Chondrocyte (in vitro differentiated cells): ENCODE data around the gene PRR35. TPM values are rescaled to one million over a fixed set of nuclear protein-coding genes. Genes with fewer than 3 reads are reported as not detected.

ENCODE experiments used
- DNase-seq: peaks from one replicate; pipeline ENCODE4 v3.0.0; 2021; ENCODE audit warnings: mixed read lengths, low spot score
- H3K27ac Mint-ChIP-seq: one replicate; pipeline ENCODE4 v1.8.0; 2021; ENCODE audit warnings: mild to moderate bottlenecking, moderate library complexity, mixed read lengths; ENCODE audit not compliant: unreplicated experiment
- H3K27me3 Mint-ChIP-seq: 2 replicates; pipeline ENCODE4 v1.8.0; 2021; ENCODE audit warnings: low read depth, mixed read lengths
- H3K36me3 Mint-ChIP-seq: 2 replicates; pipeline ENCODE4 v1.8.0; 2021; ENCODE audit warnings: low read depth, mixed read lengths
- H3K4me1 Mint-ChIP-seq: 2 replicates; pipeline ENCODE4 v1.8.0; 2021; ENCODE audit warnings: low read depth, mild to moderate bottlenecking, mixed read lengths
- H3K4me3 Mint-ChIP-seq: one replicate; pipeline ENCODE4 v1.8.0; 2021; ENCODE audit warnings: mild to moderate bottlenecking, moderate library complexity, mixed read lengths; ENCODE audit not compliant: unreplicated experiment
- H3K9me3 Mint-ChIP-seq: 2 replicates; pipeline ENCODE4 v1.8.0; 2021; ENCODE audit warnings: low read depth, mixed read lengths
- total RNA-seq: library from RNA; stranded (reverse); gene quantifications from 3 replicates; pipeline ENCODE4 v1.2.1, GENCODE V29; 2021
- TF ChIP-seq, protein P1 (sequence below): fragments of 200-600 bp; sonication (generic); IDR thresholded peaks from 2 replicates; pipeline ENCODE4 v1.5.0; 2021; ENCODE audit warnings: antibody characterized with exemption, mild to moderate bottlenecking, moderate library complexity

The PRR35 gene
- total RNA-seq, 1 donor from 2014 or later: not detected

GRCh38 chr16:567373-568256, 7.4 kb downstream of the PRR35 start:
- no peaks in the 10 kb centered on the region for H3K9me3 Mint-ChIP-seq
- no peaks in the 10 kb centered on the region for H3K27me3 Mint-ChIP-seq
- no peak for DNase-seq
- peaks cover 27% of the 10 kb centered on the region for H3K4me1 Mint-ChIP-seq
- H3K27ac Mint-ChIP-seq: no peak overlapping the region
- H3K36me3 Mint-ChIP-seq: no peaks in the 10 kb centered on the region
- TF ChIP-seq, protein P1, sequence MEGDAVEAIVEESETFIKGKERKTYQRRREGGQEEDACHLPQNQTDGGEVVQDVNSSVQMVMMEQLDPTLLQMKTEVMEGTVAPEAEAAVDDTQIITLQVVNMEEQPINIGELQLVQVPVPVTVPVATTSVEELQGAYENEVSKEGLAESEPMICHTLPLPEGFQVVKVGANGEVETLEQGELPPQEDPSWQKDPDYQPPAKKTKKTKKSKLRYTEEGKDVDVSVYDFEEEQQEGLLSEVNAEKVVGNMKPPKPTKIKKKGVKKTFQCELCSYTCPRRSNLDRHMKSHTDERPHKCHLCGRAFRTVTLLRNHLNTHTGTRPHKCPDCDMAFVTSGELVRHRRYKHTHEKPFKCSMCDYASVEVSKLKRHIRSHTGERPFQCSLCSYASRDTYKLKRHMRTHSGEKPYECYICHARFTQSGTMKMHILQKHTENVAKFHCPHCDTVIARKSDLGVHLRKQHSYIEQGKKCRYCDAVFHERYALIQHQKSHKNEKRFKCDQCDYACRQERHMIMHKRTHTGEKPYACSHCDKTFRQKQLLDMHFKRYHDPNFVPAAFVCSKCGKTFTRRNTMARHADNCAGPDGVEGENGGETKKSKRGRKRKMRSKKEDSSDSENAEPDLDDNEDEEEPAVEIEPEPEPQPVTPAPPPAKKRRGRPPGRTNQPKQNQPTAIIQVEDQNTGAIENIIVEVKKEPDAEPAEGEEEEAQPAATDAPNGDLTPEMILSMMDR: no peak
- H3K4me3 Mint-ChIP-seq: no peak overlapping the region

DNA sequence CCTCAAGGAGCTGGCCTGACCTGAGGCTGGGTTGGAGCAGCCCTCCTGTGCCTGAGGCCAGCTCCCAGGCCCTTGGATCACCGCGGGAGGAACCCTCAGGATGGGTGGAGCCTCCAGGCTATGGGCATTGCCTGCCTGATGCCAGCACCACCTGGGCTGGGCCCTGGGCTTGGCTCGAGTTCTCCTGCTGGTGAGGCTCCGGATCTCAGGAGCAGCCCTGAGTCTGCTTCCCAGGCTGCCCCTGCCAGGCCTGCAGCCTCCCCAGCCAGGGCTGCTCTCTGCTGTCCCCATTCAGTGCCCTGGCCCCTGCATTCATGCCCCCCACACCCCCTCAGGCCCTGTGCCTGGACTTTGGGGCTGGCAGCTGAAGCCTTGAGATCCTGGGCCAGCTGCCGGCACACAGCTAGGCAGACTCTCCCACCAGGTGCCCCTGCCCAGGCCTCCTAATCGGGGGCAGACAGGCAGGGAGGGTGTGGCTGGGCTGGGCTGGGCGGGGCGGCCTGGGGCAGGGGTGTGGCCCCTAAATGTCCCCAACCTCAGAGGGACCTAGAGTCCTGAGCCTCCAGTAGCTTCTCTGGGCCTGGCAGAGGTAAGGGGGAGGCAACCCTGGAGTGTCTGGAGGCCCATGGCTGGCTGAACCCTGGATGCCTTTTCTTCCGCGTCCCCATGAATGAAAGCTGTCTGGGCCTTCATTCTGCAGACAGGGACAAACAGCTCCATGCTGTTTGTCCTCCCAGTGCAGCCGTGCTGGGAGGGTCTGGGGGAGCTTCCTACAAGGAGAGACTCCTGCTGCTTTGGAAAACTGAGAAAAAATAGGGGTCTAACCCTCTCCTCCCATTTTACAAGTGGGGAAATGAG, 8.4 kb downstream of the PRR35 start:
- TF ChIP-seq, protein P1: no peak
- Mint-ChIP-seq H3K4me1 (peaks cover 27% of the 10 kb centered on the region), H3K36me3 (no peaks in the 10 kb centered on the region), H3K4me3 (peak overlapping the region; percentile 76), H3K27me3 (no peaks in the 10 kb centered on the region), H3K9me3 (no peaks in the 10 kb centered on the region), H3K27ac (peak overlapping the region; percentile 41)
- DNase-seq: no peak

DNA sequence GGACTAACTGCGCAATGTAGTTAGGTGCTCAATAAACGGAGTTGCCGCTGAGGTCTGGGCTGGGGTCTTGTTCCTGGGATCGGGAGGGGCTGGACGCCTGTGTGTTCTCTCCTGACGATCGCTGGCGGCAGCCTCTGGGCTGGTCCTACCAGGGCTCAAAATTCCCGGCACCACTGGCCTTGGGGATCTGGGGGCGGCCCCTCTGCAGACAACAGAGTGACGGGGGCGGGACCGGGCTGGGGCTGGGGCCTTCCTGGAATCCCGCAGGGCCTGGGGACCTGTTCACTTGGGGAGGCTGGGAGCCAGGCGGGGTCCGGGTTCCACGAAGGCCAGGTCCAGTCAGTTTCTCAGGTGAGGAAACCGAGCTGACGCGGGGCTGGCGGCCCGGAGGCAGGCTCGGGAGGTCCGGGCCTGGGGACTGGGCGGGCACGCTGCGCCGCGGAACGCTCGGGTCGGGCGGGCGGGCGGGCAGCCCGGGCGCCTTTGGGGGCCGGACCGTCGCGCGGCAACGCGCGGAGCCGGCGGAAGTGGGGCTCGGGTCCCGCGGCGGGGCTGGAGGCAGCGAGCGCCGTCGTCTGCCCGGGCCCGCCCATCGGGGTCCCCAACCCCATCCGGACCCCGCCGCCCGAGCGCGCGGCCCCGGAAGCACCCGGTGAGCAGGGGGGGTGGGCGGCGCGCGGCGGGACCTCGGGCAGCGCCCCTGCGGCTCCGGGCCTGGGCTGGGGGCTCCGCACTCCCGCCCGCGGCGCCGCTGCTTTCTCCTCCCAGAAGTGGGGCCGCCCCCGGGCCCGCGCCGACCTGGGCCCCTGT, 9.5 kb downstream of the PRR35 start, which contains the start of gene PIGQ:
Gene PIGQ, plus strand, starts transcription at position 524 of the 810 bp plus-strand sequence. CDS start 4,107 bp downstream, outside the sequence.
- H3K4me3 Mint-ChIP-seq: peak within 1 kb of the TSS; percentile 80
- peak within 1 kb of the TSS; percentile 87 for H3K27ac Mint-ChIP-seq
- no peaks in the 10 kb centered on the region for H3K9me3 Mint-ChIP-seq
- peaks cover 27% of the 10 kb centered on the region for H3K4me1 Mint-ChIP-seq
- no peak for DNase-seq
- no peaks in the 10 kb centered on the region for H3K36me3 Mint-ChIP-seq
- TF ChIP-seq, protein P1: no peak
- H3K27me3 Mint-ChIP-seq: no peaks in the 10 kb centered on the region

DNA sequence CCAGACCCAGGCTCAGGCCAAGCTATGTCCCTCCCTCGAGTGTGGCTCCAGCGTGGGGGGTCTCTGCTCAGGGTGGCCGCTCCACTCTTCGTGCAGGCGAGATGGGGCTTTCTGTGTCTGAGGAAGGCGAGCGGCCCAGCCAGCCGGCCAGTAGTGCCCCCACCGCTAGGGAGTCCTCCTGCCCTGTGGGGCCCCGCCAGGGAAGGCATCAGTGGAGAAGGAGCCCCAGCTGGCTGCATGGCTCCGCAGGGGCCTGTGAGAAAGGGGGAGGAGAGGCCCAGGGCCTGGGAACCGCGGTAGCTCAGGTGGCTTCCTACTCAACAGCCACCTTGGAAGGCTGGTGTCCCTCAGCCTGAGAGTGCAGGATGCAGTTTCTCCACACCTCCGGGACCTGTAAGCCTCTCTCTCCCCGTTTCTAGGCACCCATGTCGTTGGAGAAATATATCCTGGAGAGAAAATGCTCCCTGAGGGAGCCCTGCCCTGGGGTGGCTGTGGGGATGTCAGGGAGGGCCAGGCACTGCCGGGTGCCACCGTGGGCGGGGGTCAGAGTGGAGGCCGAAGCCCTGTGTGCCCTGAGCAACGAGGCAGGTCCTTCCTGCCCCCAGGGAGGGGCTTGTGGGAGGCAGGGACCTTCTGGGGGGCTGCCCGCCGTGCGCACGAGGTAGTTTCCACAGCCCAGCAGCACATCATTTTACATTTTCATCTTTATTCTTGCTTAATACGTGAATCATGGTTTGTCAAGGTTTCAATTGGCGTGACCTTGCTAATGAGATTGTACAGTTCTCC, 12.9 kb downstream of the PRR35 start:
- Mint-ChIP-seq H3K27ac (no peak overlapping the region), H3K27me3 (no peaks in the 10 kb centered on the region), H3K4me3 (no peak overlapping the region), H3K9me3 (no peaks in the 10 kb centered on the region), H3K4me1 (peaks cover 28% of the 10 kb centered on the region), H3K36me3 (peaks cover 1% of the 10 kb centered on the region)
- DNase-seq: no peak
- TF ChIP-seq, protein P1: no peak
